Right lobe of liver (tissue), 6 donors: ENCODE results near the gene THY1. TPM values are rescaled to one million over a fixed set of nuclear protein-coding genes. Genes with fewer than 3 reads are reported as not detected.

Experiments used
- ATAC-seq, 4 donors: fragments of 200-7000 bp; cut with Tn5 transposase; one replicate each; pipeline ENCODE4 v1.9.1; 2020; ENCODE audit warnings: mild to moderate bottlenecking in 4 of 4, moderate library complexity in 4 of 4
- DNase-seq, 3 donors: peaks; one replicate each; pipeline ENCODE4 v3.0.0-alpha.2; 2020
- H3K27ac ChIP-seq, 3 donors: fragments of 200-600 bp; one replicate each; pipeline ENCODE4 v1.8.0; 2022
- H3K27me3 ChIP-seq, 2 donors: fragments of 200-600 bp; one replicate each; pipeline ENCODE4 v1.8.0; 2022
- H3K36me3 ChIP-seq, 4 donors: fragments of 200-600 bp; sonication (generic) in 1 of 4; one replicate each; pipeline versions ENCODE4 v1.5.1 to v1.8.0; 2017 to 2022; ENCODE audit warnings: control low read depth in 1 of 4
- H3K4me1 ChIP-seq, 4 donors: fragments of 200-600 bp; sonication (generic) in 1 of 4; one replicate each; pipeline versions ENCODE4 v1.5.1 to v1.8.0; 2017 to 2022; ENCODE audit warnings: control low read depth in 1 of 4
- H3K4me3 ChIP-seq, 3 donors: fragments of 200-600 bp; one replicate each; pipeline ENCODE4 v1.8.0; 2022
- H3K9me3 ChIP-seq, 4 donors: fragments of 200-600 bp; sonication (generic) in 1 of 4; one replicate each; pipeline versions ENCODE4 v1.5.1 to v1.8.0; 2017 to 2022; ENCODE audit warnings: control low read depth in 1 of 4
- CTCF ChIP-seq, 4 donors: fragments of 200-600 bp in 3 of 4; fragments of 450-650 bp in 1 of 4; IDR thresholded peaks; one replicate each; pipeline versions ENCODE4 v1.5.1 to v1.8.0; 2016 to 2022; ENCODE audit warnings: antibody characterized with exemption in 4 of 4, mild to moderate bottlenecking in 2 of 4
- POLR2A ChIP-seq: fragments of 450-650 bp; IDR thresholded peaks from one replicate; pipeline ENCODE4 v1.6.1; 2017; ENCODE audit warnings: antibody characterized with exemption, mild to moderate bottlenecking
- WGBS: methylation state at CpG from one replicate; pipeline ENCODE4 v1.1.6; 2018; ENCODE audit warnings: low coverage, low lambda C conversion rate; ENCODE audit not compliant: insufficient coverage; ENCODE audit errors: missing lambda C conversion rate; 5-methylcytosine and 5-hydroxymethylcytosine counted together
- intact Hi-C, 2 donors: fragments of 100-400 bp; cut with DNase I; formaldehyde crosslinking; loops; one replicate each; pipeline versions ENCODE4 v1.11.2 to v1.14.1; 2022
- total RNA-seq, 6 experiments: library from RNA; depleted of rRNA in 2 of 6; stranded (reverse); fragments of >200 nt in 2 of 6; fragmentation: NEBNext Ultra II Directional in 3 of 6; extraction: Animal tissue kit (Norgen Biotek cat#: 25700) in 3 of 6; gene quantifications; one replicate each; pipeline versions ENCODE4 v1.1.0 to v1.2.4, GENCODE V29; 2016 to 2023
- donor health status: DM: no; HTN: yes; CAD: no.
- donor health status: DM: no; HTN: no; CAD: no.
- donor health status: DM: no; HTN: no; CAD: no.
- donor health status: DM: no; HTN: yes; CAD: no.
- donor health status: DM: no; HTN: yes; CAD: no.

Gene THY1
- total RNA-seq, 6 experiments from 2014 or later, result 0.13 to 5.3 (median 2.1) TPM

DNA sequence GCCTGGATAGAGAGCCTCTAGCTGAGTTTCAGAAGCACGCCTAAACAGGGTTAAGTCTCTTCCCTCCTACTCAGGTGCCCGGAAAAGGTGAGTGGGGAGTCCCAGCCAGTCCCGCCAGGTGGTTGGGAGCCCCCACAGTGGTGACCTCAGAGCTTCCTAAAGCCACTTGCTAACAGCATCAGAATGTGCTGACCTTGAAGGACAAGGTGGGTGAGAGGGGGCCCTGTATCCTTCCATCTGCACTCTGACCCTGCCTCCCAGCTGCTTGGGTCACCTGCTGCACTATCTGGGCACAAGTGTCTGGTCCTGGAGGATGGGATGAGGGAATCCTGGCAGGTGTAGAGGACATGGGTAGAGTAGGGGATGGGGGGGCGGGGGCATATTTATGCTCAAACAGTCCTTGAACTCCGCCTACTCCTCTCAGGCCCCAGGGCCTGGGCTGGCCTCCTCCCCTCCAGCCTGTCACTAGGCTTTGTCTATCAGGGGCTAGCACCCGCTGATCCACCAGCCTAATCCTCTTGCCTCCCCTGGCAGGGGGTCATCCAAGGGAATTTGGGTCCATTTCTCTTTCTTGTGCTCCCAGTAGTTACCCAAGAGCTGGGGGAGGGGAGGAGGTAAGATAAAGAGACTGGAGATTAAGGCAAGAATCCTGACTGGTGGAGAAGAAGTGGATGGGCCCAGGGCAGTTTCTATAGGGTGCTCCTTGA is 44.9 kb downstream of the THY1 start:
- WGBS, result 14% methylated on average over 1 of the region's 6 CpGs
- H3K36me3 ChIP-seq, result no peaks in the 10 kb centered on the region
- intact Hi-C loops, result loop anchor here in 1 of 2 donors (10.0 kb wide), 1 partner anchor 97 kb away; no protein-coding TSS in a partner anchor

GRCh38 chr11:119377112-119377901 is 45.7 kb downstream of the THY1 start:
- no peak for TF ChIP-seq CTCF (IDR thresholded peaks at IDR 0.05)
- no peak for TF ChIP-seq POLR2A
- Histone ChIP-seq H3K27me3 (no peaks in the 10 kb centered on the region), H3K4me3 (no peak overlapping the region), H3K27ac (no peak overlapping the region), H3K36me3 (no peaks in the 10 kb centered on the region), H3K9me3 (no peaks in the 10 kb centered on the region), H3K4me1 (peaks cover 0 to 45% (median 9%) of the 10 kb centered on the region in 4 donors)
- ATAC-seq, result no peak
- peak in 1 of 3 donors; percentile 41 for DNase-seq
- WGBS, result 39% methylated on average over 6 of the region's 12 CpGs
- intact Hi-C loops, result loop anchor here in 1 of 2 donors (10.0 kb wide), 1 partner anchor 97 kb away; no protein-coding TSS in a partner anchor

More for the DNA sequence above, 44.9 kb downstream of the THY1 start:
- no peaks in the 10 kb centered on the region for H3K27me3 ChIP-seq
- H3K4me3 ChIP-seq, result no peak overlapping the region
- ATAC-seq (no peak), DNase-seq (no peak)
- no peaks in the 10 kb centered on the region for H3K9me3 ChIP-seq
- no peak overlapping the region for H3K27ac ChIP-seq
- TF ChIP-seq POLR2A, result no peak
- no peak for TF ChIP-seq CTCF (IDR thresholded peaks at IDR 0.05)
- H3K4me1 ChIP-seq, result peaks cover 0 to 37% (median 9%) of the 10 kb centered on the region in 4 donors

GRCh38 chr11:119376197-119376847 is 46.6 kb downstream of the THY1 start:
- TF ChIP-seq POLR2A, result no peak
- TF ChIP-seq CTCF (IDR thresholded peaks at IDR 0.05), result no peak
- Histone ChIP-seq H3K4me3 (no peak overlapping the region), H3K27ac (peak overlapping the region in 1 of 3 donors; percentile 82), H3K36me3 (no peaks in the 10 kb centered on the region), H3K4me1 (peaks cover 0 to 49% (median 10%) of the 10 kb centered on the region in 4 donors), H3K9me3 (no peaks in the 10 kb centered on the region), H3K27me3 (no peaks in the 10 kb centered on the region)
- intact Hi-C loops, result loop anchor here in 1 of 2 donors (10.0 kb wide), 1 partner anchor 98 kb away; no protein-coding TSS in a partner anchor
- ATAC-seq (peak; percentile 16 to 70 (median 62)), DNase-seq (peak; percentile 41 to 92 (median 81))
- WGBS, result 29% methylated on average over 5 of the region's 11 CpGs

DNA sequence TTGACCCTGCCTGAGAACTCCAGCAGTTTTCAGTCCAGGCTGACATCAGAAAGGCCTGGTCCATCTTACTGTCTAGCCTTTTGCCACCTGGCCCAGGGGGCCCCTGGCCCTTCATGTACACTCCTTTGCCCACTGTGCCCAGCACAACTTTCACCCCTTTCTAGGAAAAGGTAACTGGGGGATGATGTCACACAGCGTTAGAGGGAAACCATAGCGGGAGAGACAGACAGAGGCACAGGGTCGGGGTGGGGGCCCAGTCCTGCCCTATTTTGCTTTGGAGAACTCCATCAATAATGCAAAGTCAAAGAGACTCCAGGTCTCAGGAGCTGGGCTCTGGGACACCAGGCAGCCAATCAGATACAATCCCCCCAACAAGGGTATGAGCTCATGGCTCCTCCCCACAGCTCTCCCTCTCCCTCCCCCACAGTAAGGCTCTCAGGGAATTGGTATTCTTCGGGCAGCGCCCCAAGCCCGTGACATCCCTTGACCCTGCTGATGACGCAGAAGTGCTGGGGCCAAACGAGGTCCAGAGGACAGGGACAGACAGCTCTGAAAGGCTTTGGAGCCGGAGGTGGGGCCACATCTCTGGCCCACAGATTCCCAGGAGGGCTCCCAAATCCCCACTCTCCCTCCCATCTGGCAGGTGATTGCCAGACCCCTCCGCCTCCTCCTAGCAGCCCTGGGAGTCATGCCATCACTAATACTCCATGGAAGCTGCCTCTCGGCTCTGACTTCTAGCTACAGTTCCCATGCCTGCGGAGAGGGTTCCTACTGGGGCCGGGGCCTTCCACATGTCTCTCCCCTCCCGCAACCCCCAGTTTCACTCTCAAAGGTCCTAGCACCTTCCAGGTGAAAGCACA is 47.4 kb downstream of the THY1 start:
- Histone ChIP-seq H3K9me3 (no peaks in the 10 kb centered on the region), H3K27me3 (no peaks in the 10 kb centered on the region), H3K4me1 (peaks cover 0 to 49% (median 15%) of the 10 kb centered on the region in 4 donors), H3K36me3 (no peaks in the 10 kb centered on the region), H3K4me3 (no peak overlapping the region), H3K27ac (peak overlapping the region in 2 of 3 donors; percentile 47 to 82)
- peak; percentile 13 to 57 (median 40) for ATAC-seq
- DNase-seq, result peak; percentile 58 to 88 (median 74)
- 39% methylated on average over 10 of the region's 14 CpGs for WGBS
- intact Hi-C loops, result loop anchor here in 1 of 2 donors (10.0 kb wide), 1 partner anchor 99 kb away; no protein-coding TSS in a partner anchor
- TF ChIP-seq CTCF (IDR thresholded peaks at IDR 0.05), result no peak
- no peak for TF ChIP-seq POLR2A
